GM10248 (cell line): ENCODE results near the gene PHETA1.
A peak's percentile ranks its signal among the peaks of the same experiment; 100 is the strongest.

ENCODE experiments used
- CTCF ChIA-PET: fragments of 300-600 bp; sonication (Branson Sonifier 250); formaldehyde crosslinking; extraction: SDS; loops from one replicate; lab custom pipeline; 2021; ENCODE audit warnings: antibody characterized with exemption; lab: Yijun Ruan, JAX
- POLR2A ChIA-PET: fragments of 350-650 bp; sonication (Branson Sonifier 250); formaldehyde crosslinking; extraction: SDS; loops from one replicate; lab custom pipeline; 2020; ENCODE audit warnings: antibody characterized with exemption; lab: Yijun Ruan, JAX
- DNase-seq: peaks from one replicate; pipeline ENCODE4 v3.0.0; 2012; ENCODE audit errors: extremely low spot score
- CTCF ChIP-seq: IDR thresholded peaks from 2 replicates; pipeline ENCODE4 v1.5.1; 2012; ENCODE audit warnings: mild to moderate bottlenecking, low read depth; ENCODE audit errors: extremely low read depth, missing control alignments, control extremely low read depth

PHETA1 gene

GRCh38 chr12:111314953-111315539 is 53.8 kb downstream of the PHETA1 start:
- no peak for DNase-seq
- ChIA-PET CTCF (interaction anchor here (1.1 to 2.2 kb wide), 2 partner anchors 15 to 215 kb away, joined by 3 to 9 read pairs; no protein-coding TSS in a partner anchor), POLR2A (no interaction called here)
- TF ChIP-seq CTCF, result no peak

- TF ChIP-seq CTCF, result peak; percentile 98
- CTCF ChIA-PET, result interaction anchor here (0.8 to 2.2 kb wide), 3 partner anchors 14 to 418 kb away, joined by 3 to 9 read pairs (median 3); no protein-coding TSS in a partner anchor
- peak; percentile 88 for DNase-seq
- POLR2A ChIA-PET, result no interaction called here
Observed at GRCh38 chr12:111313833-111314259, 55.0 kb downstream of the PHETA1 start.

GRCh38 chr12:111312708-111313107 is 56.2 kb downstream of the PHETA1 start:
- no peak for DNase-seq
- CTCF ChIA-PET, result interaction anchor here (0.7 to 1.2 kb wide), 4 partner anchors 10 to 420 kb away, joined by 3 to 5 read pairs (median 4); no protein-coding TSS in a partner anchor
- TF ChIP-seq CTCF, result no peak
- POLR2A ChIA-PET, result no interaction called here

GRCh38 chr12:111312016-111312415 is 56.9 kb downstream of the PHETA1 start:
- ChIA-PET POLR2A (no interaction called here), CTCF (no interaction called here)
- DNase-seq, result no peak
- TF ChIP-seq CTCF, result no peak

- ChIA-PET POLR2A (no interaction called here), CTCF (no interaction called here)
- no peak for DNase-seq
- TF ChIP-seq CTCF, result no peak
Observed at GRCh38 chr12:111311011-111311410, 57.9 kb downstream of the PHETA1 start.
